Tibial nerve (tissue), 4 donors: ENCODE data around the gene SCUBE2. TPM values are rescaled to one million over a fixed set of nuclear protein-coding genes. Genes with fewer than 3 reads are reported as not detected.

Experiments
- DNase-seq, 2 donors: peaks; one replicate each; pipeline ENCODE4 v3.0.0-alpha.2; 2019; ENCODE audit warnings: low spot score in 2 of 2
- H3K27ac ChIP-seq, 4 donors: fragments of 200-600 bp; sonication (generic) in 3 of 4; one replicate each; pipeline ENCODE4 v1.5.1; 2017 to 2019; ENCODE audit warnings: mild to moderate bottlenecking in 1 of 4
- H3K27me3 ChIP-seq, 2 donors: fragments of 200-600 bp; sonication (generic) in 1 of 2; one replicate each; pipeline versions ENCODE4 v1.5.1 to v1.6.0; 2017 to 2019
- H3K36me3 ChIP-seq, 3 donors: fragments of 200-600 bp; sonication (generic); one replicate each; pipeline ENCODE4 v1.5.1; 2018 to 2019
- H3K4me1 ChIP-seq, 4 donors: fragments of 200-600 bp; sonication (generic) in 3 of 4; one replicate each; pipeline ENCODE4 v1.5.1; 2017 to 2019
- H3K4me3 ChIP-seq, 4 donors: fragments of 200-600 bp; sonication (generic) in 3 of 4; one replicate each; pipeline ENCODE4 v1.5.1; 2017 to 2019; ENCODE audit warnings: mild to moderate bottlenecking in 1 of 4, moderate library complexity in 1 of 4
- H3K9me3 ChIP-seq, 4 donors: fragments of 200-600 bp; sonication (generic) in 3 of 4; one replicate each; pipeline ENCODE4 v1.5.1; 2017 to 2019
- EP300 ChIP-seq, 2 donors: sonication (generic); formaldehyde crosslinking; IDR thresholded peaks; one replicate each; pipeline ENCODE4 v1.6.1; 2017; ENCODE audit warnings: antibody characterized with exemption in 2 of 2, mild to moderate bottlenecking in 1 of 2
- POLR2A ChIP-seq, 2 donors: fragments of 450-650 bp; IDR thresholded peaks; one replicate each; pipeline ENCODE4 v1.6.1; 2017; ENCODE audit warnings: antibody characterized with exemption in 2 of 2, mild to moderate bottlenecking in 2 of 2, moderate library complexity in 2 of 2
- WGBS, 2 donors: methylation state at CpG; one replicate each; pipeline ENCODE4 v1.1.5; 2018; 5-methylcytosine and 5-hydroxymethylcytosine counted together
- total RNA-seq, 4 donors: library from RNA; depleted of rRNA; stranded (reverse); fragments of >200 nt; gene quantifications; one replicate each; pipeline ENCODE4 v1.1.0, GENCODE V29; 2016
- TF ChIP-seq, protein P1 (sequence below), 5 experiments: fragments of 200-600 bp in 3 of 5; fragments of 450-650 bp in 2 of 5; sonication (generic) in 3 of 5; IDR thresholded peaks; one replicate each; pipeline ENCODE4 v1.5.1; 2016 to 2019; ENCODE audit warnings: antibody characterized with exemption in 5 of 5, mild to moderate bottlenecking in 3 of 5, moderate library complexity in 2 of 5

The SCUBE2 gene
- total RNA-seq, 4 donors from 2014 or later = 3.1 to 12.6 (median 4.7) TPM

DNA sequence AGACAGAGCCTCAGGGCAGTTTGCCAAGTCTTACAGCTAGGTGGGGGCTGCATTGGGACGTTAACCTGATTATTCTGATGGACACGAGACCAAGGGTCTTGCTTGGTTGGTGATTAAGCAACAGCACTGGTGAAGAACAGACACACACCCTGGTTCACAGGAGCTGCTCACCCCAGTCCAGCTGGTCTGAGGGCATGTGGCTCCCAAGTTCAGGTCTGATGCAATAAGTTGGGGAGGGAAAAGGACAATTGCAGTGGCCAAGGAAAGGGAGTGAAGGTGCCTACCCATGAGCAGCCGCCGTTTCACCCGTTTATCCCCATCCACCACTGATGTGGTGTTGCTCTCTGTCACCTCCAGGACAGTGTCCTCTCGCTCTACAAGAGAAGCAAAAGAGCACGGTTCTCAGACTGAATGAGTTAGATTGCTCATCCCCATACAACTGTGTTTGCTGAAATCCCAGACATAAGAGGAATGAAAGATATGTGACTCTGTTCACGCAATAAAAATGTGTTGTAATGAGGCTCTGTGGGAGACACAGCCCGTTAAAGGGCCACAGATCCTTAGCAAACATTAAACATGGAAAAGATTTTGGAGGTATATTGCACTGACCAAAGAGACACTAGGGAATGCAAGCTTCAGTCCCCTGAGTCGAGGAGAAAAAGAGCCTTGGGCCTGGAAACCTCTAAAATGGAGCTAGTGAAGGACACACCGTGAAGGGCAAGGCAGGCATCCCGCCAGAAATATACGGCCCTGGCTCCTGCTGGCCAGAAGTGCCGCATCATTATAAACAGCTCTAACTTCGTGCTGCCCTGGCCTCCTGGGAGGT, 25.6 kb downstream of the SCUBE2 start:
- no peaks in the 10 kb centered on the region for H3K4me1 ChIP-seq
- 86 to 88% methylated on average over 15 of the region's 15 CpGs for WGBS, 2 donors
- H3K27me3 ChIP-seq = no peaks in the 10 kb centered on the region
- H3K4me3 ChIP-seq = no peak overlapping the region
- no peaks in the 10 kb centered on the region for H3K9me3 ChIP-seq
- no peak for TF ChIP-seq EP300 (IDR thresholded peaks at IDR 0.05)
- TF ChIP-seq, protein P1, sequence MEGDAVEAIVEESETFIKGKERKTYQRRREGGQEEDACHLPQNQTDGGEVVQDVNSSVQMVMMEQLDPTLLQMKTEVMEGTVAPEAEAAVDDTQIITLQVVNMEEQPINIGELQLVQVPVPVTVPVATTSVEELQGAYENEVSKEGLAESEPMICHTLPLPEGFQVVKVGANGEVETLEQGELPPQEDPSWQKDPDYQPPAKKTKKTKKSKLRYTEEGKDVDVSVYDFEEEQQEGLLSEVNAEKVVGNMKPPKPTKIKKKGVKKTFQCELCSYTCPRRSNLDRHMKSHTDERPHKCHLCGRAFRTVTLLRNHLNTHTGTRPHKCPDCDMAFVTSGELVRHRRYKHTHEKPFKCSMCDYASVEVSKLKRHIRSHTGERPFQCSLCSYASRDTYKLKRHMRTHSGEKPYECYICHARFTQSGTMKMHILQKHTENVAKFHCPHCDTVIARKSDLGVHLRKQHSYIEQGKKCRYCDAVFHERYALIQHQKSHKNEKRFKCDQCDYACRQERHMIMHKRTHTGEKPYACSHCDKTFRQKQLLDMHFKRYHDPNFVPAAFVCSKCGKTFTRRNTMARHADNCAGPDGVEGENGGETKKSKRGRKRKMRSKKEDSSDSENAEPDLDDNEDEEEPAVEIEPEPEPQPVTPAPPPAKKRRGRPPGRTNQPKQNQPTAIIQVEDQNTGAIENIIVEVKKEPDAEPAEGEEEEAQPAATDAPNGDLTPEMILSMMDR (IDR thresholded peaks at IDR 0.05) = no peak
- no peak for TF ChIP-seq POLR2A (IDR thresholded peaks at IDR 0.05)
- DNase-seq = no peak
- peaks cover 0 to 10% (median 0%) of the 10 kb centered on the region in 3 donors for H3K36me3 ChIP-seq
- H3K27ac ChIP-seq = no peak overlapping the region

DNA sequence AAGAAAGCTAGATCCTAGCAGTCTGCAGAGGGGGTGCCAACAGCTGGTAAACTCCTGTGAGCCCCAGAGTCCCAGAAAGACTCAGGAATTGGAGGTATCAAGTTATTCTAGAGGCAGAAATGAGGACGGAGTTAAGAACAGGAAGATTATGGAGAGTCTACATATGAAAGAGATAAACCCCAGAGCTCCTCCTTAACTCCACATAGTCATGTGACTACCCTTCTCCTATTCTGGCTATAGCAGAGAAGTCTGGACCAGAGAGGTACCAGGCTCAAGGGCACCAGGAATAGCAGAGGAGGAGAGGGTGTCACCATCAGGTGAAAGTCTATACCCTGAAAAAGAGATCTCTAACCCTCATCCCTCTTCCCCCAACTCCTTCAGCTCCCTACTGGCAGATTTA, 29.6 kb downstream of the SCUBE2 start:
- WGBS, 2 donors = 81 to 86% methylated on average over 1 of the region's 1 CpG
- Histone ChIP-seq H3K4me1 (peaks cover 0 to 4% (median 2%) of the 10 kb centered on the region in 4 donors), H3K27me3 (no peaks in the 10 kb centered on the region), H3K4me3 (no peak overlapping the region), H3K27ac (no peak overlapping the region), H3K9me3 (no peaks in the 10 kb centered on the region), H3K36me3 (no peaks in the 10 kb centered on the region)
- TF ChIP-seq, protein P1 (IDR thresholded peaks at IDR 0.05) = no peak
- TF ChIP-seq POLR2A (IDR thresholded peaks at IDR 0.05) (no peak), EP300 (IDR thresholded peaks at IDR 0.05) (no peak)
- DNase-seq = no peak

DNA sequence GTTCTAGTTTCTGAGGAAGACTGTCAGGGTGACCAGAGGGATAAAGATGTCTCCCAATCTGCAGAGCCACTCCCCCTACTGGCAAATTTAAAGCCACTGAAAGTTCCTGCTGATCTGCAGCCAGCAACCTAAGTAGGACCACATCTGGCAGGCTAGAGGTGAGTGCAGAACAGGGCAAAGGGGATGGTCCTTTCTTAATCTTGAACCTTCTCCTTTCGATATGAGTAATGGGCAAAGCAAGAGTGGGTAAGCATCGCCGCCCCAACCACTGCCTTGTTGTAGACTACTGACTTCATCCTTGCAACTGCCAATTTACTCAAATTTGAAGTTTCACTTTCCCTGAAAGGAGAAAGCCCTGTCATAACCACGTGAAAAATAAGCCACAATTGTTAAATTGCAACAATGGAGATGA, 30.7 kb downstream of the SCUBE2 start:
- 75 to 85% methylated on average over 4 of the region's 4 CpGs for WGBS, 2 donors
- no peak for DNase-seq
- Histone ChIP-seq H3K9me3 (no peaks in the 10 kb centered on the region), H3K27me3 (no peaks in the 10 kb centered on the region), H3K36me3 (no peaks in the 10 kb centered on the region), H3K27ac (no peak overlapping the region), H3K4me3 (no peak overlapping the region), H3K4me1 (peaks cover 0 to 15% (median 4%) of the 10 kb centered on the region in 4 donors)
- TF ChIP-seq, protein P1 (IDR thresholded peaks at IDR 0.05) = no peak
- TF ChIP-seq POLR2A (IDR thresholded peaks at IDR 0.05) (no peak), EP300 (IDR thresholded peaks at IDR 0.05) (no peak)

DNA sequence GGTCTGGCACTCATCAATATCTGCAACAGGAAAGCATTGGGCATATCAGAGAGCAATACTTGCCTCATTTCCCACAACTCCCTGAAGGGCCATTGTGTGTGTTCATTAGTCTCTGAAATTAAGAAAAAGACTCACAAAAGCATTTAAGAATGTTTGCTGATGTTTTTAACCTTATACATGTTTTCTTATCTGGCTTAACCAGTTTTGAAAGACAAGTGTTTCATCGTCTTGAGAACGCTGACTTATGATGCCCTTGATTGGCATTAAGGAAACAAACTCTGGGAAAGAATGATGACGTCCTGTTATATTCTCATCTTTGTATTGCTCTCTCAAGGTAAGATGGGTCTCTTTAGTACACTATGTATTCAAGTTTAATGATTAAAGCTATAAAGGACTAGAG, 32.0 kb downstream of the SCUBE2 start:
- Histone ChIP-seq H3K9me3 (no peaks in the 10 kb centered on the region), H3K4me1 (peaks cover 0 to 23% (median 4%) of the 10 kb centered on the region in 4 donors), H3K27me3 (no peaks in the 10 kb centered on the region), H3K4me3 (no peak overlapping the region), H3K36me3 (no peaks in the 10 kb centered on the region), H3K27ac (no peak overlapping the region)
- DNase-seq = no peak
- TF ChIP-seq EP300 (IDR thresholded peaks at IDR 0.05) (no peak), POLR2A (IDR thresholded peaks at IDR 0.05) (no peak)
- TF ChIP-seq, protein P1 (IDR thresholded peaks at IDR 0.05) = no peak
- WGBS, 2 donors = 79 to 88% methylated on average over 3 of the region's 3 CpGs

DNA sequence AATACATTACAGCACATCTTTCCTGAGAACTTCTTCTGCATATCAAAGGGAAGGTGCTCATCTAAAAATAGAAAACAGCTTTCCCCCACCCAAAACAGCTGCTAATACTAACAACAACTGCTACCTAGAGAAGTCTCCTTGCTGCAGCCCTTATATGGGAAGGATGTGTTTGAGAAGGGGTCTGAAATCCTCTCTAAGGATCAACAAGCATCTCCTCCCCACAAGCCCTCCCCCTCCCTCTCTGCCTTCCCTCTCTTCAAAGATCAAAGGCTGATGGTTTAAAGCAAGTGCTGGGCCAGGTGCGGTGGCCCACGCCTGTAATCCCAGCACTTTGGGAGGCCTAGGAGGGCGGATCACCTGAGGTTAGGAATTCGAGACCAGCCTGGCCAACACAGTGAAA, 33.5 kb downstream of the SCUBE2 start:
- no peaks in the 10 kb centered on the region for H3K9me3 ChIP-seq
- no peak overlapping the region for H3K4me3 ChIP-seq
- TF ChIP-seq POLR2A (IDR thresholded peaks at IDR 0.05) (no peak), EP300 (IDR thresholded peaks at IDR 0.05) (no peak)
- TF ChIP-seq, protein P1 (IDR thresholded peaks at IDR 0.05) = no peak
- peaks cover 0 to 23% (median 4%) of the 10 kb centered on the region in 4 donors for H3K4me1 ChIP-seq
- no peak overlapping the region for H3K27ac ChIP-seq
- WGBS, 2 donors = 86 to 90% methylated on average over 4 of the region's 4 CpGs
- DNase-seq = no peak
- no peaks in the 10 kb centered on the region for H3K36me3 ChIP-seq
- no peaks in the 10 kb centered on the region for H3K27me3 ChIP-seq
